ENCODE data around the gene TAS2R3.

TAS2R3 gene

DNA sequence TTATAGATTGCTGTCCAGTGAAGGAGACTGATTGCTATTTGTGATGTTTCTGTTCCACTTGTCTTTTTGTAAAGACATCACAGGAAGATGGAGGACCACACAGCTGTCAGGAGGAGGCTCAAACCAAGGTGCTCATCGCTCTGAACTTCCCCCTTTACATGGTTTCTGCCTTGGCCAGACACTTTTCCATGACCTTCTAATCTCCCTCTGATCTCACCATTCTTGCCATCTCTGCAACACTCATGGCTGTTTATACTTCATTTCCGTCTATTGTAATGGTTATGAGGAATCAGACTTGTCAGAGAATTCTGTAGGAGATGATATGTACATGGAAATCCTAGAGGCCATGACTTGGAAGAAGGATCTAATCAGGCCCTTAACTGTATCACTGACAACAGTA, 24.4 kb downstream of the TAS2R3 start:
- no peak for DNase-seq

DNA sequence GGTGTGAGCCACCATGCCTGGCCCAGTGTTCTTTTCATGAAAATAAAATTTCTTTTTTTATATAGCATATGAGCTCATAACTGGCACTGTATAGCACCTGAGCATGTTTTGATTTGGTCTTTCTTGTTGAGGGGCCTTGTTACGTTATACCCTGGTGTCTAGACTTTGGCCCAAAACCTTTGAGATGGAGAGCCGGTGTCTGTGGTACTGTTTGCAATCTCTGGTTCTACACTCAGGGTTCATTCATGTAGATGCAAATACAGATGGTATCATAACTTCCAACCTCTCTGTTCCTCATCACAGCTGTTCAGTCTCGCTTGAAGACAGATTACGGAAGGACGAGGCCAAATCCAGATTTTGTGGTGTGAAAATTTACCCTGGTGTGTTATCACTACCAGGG, 26.0 kb downstream of the TAS2R3 start, which contains the start of gene TAS2R5:
Gene TAS2R5, plus strand, starts transcription at position 301 of the 400 bp plus-strand sequence. CDS start 145 bp downstream, outside the sequence.
- DNase-seq, result no peak

DNA sequence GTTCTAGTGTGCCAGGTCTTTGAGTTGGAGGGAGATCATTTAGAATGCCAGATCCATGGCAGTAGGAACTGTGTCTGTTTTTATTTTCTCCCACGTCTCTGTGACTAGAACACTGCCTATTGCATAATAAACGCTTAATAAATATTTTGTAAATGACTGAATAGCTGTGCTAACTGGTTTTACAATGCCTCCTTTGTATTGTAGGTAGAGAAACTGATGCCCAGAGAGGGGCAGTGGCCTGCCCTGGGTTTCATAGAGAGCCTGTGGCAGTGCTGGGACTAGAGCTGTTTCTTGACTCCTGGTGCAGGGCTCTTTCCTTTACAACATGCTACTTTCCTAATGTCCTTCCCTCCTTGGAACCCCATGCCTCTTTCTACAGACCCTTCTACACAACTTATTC, 28.6 kb downstream of the TAS2R3 start:
- no peak for DNase-seq
